ENCODE data around the gene NET1.
"Not testable (repeated sequence)": the region's sequence is repeated elsewhere in the genome, so short reads cannot be mapped to it uniquely, and the experiment has no call there.

Gene NET1

DNA sequence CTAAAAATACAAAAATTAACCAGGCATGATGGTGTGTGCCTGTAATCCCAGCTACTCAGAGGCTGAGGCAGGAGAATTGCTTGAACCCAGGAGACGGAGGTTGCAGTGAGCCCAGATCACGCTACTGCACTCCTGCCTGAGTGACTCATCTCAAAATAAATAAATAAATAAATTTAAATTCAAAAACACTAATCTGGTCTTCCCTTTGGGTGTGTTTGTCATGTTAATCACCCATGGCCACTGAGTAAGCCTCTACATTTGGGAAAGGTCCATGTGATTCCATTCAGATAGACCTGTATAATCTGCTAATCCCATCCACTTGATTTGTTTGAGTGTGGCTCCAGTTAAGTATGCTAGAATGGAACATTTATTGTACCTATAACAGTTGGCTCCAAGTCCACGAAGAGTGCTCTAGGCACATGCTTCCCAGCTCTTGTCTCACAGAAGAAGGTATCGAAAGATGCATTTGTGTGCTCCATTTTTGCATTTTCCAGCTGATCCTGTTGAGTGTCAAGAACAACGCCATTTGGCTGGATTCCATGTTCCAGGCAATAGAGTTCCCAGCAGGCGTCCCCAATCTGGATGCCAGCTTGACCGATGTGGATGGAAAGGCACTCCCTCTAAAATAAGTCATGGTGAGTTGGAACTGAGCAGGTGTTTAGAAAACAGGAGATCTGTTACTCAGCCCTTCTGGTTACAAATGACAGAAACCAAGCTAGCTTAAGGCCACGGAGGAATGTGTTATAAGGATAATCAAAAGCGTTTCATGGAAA lies 11.7 kb upstream of the NET1 start:
- DNase-seq (ENCODE audit: low spot score) = no peak

DNA sequence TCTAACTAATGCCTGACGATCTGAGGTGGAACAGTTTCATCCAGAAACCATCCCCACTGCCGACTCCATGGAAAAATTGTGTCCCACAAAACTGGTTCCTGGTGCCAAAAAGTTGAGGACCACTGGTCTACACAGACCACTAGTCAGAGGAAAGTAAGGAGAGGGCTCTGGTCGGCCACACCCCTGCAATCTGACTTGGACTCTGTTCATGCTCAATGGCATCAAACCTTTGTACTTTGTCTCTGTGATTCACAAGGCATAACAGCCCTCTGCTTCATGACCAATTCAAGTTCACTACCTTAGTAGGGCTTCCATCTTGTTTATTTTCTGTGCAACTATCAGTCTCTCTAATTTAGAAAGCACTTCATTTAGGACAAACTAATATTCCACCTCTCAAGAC lies 9.6 kb upstream of the NET1 start:
- DNase-seq (ENCODE audit: low spot score) = peak; percentile 29

DNA sequence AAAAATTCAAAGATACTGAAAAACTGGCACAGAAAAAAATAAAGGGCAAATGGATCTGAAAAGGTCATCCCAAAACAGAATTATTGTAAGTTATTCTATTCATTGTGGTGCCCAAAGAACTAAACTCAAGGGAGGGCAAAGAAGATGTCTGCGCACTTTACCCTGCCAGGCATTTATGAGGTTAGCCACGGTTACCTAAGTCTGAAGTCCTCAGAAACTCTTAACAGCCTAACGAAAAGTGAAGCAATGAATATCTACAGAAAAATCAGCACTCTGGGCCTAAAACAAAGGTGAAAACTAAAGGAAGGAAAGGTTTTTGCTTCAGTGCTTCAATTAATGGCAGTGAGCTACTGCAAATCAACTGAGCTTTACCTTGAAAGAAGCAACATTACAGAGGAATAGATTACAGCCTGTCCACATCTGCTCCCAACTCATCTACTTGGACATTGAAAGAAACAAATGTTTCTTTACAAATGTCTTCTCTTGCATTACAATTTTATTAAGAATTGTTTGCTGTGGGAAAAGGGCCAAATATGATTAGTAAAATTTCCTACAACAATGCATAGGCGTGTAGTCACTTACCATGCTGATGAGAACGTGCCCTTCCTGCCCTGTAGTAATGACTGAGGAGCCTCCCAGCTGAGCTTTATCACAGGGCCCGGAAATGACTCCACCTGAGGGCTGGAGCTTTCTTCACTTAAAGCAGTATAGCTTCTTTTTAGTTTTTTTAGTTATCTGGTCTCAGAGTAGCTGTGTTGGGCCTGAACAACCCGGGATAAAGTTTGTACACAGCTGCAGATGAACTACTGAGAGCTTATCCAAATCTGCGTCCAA lies 7.9 kb upstream of the NET1 start, which contains the start of gene TUBAL3:
TUBAL3 (minus strand) TSS at position 621 of the 834 bp plus-strand sequence; CDS start at position 585, 36 bp downstream.
- DNase-seq (ENCODE audit: low spot score) = peak; percentile 55

DNA sequence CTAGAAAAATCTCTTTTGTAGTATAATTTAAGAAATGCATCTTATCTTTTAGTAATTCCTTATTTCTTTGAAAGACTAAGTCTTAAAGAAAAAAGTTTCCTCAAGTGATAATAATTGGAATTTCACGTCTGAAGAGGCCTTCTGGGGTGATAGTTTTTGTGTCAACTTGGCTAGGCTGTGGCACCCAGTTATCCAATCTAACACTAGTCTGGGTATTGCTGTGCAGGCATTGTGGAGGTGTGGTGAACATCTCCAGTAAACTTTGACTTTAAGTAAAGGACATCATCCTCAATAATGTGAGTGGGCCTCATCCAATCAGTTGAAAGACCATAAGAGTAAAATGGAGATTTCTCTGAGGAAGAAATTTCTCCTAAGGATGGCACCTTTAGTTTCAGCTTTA lies 5.4 kb upstream of the NET1 start:
- no peak for DNase-seq (ENCODE audit: low spot score)

DNA sequence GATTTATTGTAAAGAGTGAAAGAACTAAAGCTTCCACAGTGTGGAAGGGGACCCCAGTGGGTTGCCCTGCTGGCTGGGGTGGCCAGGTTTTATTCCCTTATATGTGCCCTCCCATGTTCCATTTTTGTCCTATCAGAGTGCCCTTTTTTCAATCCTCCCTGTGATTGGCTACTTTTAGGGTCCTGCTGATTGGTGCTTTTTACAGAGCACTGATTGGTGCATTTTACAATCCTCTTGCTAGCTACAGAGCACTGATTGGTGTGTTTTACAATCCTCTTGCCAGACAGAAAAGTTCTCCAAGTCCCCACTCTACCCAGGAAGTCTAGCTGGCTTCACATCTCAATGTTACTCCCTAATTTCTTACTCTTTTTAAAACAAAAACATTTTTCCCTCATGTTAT lies 1.6 kb upstream of the NET1 start:
- DNase-seq (ENCODE audit: low spot score) = not testable (repeated sequence)

DNA sequence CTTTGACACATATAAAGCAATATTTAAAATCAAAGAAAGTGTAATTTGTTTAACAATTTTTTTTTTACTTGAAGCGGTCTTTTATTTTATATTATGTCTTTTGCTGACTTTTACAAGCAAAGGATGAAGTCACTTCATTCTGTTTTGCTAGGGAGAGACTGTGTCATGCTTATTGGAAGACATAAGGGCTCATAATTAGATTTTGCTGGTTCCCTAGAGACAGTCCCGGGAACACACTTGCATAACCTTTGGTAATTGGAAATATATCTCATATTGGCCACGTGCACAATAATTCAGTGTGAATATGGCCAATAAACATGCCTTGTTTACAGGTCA lies 448 bp upstream of the NET1 start:
- no peak for DNase-seq (ENCODE audit: low spot score)

DNA sequence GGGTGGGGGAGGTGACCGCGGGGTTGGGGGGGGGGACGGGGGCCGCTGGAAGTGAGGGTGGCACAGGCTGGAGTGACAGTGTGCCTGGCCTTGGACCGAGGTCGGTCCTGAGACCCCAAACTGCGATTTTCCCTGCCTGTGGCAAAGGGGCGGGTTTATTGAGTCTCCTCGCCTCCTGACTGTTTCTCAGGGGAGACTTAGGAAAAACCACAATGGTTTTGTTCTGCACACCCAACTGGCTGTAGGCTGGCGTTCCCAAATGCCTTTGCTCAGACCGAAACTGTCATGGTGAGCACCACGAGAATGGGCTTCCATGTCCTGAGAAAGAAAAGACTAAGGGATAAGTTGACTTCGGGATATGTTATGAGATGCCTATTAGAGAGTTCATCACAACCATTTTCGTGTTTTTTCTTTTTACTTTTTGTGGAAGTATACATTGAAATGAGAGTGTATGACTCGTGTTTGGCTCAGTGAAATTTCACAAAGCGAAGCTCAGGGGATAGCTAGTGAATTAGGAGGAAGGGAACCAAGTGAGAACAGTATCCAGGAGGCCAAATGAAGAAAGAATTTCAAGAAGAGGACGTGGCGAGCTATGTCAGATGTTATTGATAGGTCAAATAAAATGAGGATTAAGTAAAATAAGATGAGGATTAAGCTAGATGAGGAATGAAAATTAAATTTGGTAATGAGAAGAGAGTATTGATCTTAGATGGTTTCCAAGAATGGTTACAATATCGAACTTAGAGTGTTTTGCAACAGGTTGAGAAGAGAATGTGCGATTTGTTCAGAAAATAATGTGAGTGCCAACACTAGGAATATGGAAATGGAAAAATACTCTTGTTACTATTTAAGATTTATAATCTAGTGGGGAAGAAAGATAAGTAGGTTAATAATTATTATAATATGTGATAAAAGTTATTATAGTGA lies 918 bp downstream of the NET1 start:
- peak; percentile 39 for DNase-seq (ENCODE audit: low spot score)

DNA sequence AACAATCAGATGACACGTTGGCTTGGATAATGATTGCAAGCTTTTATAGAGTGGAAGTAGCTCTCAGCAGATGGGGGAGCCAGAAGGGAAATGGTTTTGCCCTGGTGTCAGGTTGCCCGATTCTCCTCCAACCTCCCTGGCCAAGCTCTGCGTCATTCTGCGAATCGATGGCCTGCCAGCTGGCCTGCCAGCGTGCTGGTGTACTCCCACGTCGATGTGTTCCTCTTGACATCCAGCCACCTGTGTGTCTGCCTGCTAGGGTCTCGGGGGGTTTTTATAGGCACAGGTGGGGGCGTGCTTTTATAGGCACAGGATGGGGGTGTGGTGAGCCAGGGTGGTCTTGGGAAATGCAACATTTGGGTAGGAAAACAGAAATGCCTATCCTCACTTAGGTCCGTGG lies 4.6 kb downstream of the NET1 start:
- no peak for DNase-seq (ENCODE audit: low spot score)

DNA sequence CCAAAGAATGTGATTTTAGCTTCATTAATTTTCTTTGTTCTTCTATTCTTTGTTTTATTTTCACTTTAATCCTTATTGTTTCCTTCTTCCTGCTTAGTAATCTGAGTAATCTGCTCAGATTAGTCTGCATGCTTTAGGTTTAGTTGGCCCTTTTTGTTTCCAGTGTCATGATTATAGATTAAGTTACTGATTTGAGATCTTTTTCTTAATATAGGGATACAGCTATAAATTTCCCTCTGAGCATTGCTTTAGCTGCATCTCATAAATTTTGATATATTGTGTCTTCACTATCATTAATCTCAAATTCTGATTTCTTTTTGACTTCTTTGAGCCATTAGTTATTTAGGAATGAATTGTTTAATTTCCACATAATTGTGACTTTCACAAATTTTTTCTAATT lies 6.2 kb downstream of the NET1 start:
- DNase-seq (ENCODE audit: low spot score) = no peak

DNA sequence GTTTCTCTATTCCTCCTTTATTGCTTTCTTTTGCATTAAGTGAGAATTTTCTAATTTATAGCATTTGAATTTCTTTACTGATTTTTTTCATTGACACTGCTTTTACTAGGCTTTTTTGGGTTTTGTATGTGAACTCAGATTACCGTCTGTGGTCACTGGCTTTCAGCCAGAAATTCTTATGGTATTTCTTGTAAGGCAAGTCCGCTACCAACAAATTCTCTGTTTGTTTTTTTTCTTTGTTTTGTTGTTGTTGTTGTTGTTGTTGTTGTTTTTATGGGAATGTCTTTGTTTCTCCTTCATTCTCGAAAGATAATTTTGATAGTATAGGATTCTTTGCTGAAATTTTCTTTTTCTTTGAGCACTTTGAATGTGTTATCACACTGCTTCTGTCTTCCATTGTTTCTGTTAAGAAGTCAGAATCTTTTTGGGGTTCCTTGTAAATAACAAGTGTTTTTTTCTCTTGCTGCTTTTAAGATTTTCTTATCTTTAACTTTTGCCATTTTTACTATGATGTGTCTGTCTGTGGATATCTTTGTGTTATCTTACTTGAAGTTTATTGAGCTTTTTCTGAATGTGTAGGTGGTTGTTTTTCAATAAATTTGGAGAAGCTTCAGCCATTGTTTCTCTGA lies 7.2 kb downstream of the NET1 start:
- DNase-seq (ENCODE audit: low spot score) = no peak

DNA sequence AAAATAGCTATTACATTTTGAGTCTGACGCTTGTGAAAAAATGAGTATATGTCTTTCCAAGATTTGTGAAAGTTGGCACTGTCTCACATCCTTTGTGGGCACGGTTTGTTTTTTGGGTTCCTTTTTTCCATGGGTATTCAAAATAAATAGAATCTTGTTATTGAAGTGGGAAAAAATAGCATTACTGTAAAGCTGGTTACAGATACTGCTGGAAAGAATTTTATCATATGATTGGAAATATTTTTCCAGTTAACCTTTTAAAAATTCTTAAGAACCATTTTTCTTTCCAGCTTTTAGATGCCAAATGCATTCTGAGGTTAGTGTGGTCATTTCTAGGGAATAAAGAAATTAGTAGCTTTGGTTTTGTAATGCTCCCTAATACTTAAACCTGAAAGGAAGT lies 11.4 kb downstream of the NET1 start:
- no peak for DNase-seq (ENCODE audit: low spot score)

DNA sequence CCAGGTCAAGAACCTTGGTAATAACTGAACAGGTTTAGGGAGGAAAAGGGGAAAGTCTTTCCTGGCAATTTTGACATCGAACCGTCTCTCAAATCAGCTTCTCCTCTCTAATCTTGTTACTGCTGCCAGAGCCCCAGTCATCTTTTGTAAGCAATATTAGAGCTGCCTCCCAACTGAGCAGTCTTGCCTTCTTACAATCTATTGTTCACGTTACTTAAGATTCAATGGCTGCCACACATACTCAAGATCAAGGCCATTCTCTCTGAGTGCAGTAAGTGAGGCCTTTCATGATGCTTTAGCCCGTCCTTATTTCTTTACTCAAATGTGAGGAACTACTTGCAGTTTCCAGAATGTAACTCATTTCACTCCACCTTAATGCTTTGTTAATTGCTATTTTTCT lies 12.4 kb downstream of the NET1 start:
- no peak for DNase-seq (ENCODE audit: low spot score)

DNA sequence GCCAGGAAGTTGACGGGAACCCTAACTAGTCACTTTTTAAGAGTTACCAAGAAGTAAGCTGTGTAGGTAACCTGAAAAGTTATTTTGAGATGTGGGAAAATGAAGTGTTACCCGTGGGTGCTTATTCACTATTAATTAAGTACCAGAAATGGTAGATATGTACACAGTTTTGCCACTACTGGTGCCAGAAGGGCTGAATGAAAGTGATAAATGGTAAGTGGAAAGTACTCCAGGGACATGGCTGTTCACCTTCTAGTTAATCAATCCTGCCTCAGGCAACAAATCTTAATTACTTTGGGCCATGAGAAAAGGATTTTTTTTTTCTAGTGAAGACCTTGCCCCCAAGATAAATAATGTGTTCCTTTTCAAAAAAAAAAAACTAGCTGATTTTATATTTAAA lies 15.8 kb downstream of the NET1 start:
- DNase-seq (ENCODE audit: low spot score) = no peak

DNA sequence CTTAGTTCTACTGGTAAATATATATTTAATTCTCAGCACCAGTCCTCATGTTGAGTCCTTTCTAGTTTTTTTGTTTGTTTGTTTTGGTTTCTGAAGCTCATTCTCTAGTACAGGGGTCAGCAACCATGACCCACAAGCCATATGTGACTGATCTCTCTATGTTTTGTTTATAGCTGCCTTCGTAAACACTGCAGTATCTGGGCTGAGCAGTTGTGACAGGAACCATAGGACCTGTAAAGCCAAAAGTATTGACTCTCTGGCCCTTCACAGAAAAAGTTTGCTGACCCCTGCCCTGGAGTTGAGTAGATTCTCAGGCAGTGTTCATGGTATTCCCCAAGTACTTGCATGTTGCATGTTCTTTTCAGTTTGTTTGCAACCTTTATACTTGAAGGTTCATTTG lies 20.8 kb downstream of the NET1 start:
- DNase-seq (ENCODE audit: low spot score) = no peak

DNA sequence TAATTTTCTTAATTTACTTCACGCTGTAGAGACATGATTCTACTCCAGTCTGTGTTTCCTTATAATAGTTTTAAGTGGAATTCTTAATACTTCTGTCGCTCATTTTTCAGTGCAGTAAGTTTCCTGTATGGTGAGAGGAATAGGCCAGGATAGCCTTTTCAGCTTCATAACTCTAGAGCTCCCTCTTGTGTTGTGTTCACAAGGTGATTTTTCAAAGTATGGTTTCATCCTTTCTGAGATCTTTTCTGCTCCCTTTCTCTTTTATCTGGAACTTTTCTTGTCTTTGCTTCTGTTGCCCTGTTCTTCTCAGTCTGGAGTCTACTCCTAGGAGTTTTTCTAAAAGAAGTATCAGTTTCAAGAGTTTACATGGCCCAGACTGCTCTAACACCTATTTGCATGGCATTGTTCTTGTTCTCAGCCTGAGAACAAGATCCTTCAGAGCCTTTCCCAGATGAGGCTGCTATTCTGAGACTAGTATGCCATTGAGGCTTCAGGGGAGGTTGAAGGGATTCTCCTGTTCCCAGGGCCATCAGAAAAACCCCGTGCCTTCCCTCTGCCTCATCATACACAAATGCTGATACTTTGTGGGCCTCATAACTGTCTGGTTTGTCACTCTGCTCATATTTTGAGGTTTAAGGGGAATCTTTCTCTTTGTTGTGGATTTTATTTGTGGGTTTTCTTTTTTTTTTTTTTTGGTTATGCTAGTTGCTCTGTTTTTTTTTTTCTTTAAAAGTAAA lies 21.8 kb downstream of the NET1 start:
- DNase-seq (ENCODE audit: low spot score) = peak; percentile 65

DNA sequence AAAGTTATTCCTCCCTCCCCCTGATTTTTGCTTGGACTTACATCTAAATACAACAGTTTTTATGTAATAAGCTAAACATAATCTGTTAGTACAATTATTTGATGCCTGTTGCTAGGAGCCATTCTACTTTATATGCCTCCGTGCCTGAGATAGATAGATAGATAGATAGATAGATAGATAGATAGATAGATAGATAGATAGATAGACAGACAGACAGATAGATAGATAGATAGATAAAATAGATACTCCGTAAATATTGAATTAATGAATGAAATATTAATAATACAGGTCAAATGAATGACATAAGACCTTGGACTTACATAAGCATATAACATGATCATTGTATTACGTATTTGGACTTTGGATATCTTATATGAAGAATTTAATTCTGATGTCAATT lies 23.0 kb downstream of the NET1 start:
- no peak for DNase-seq (ENCODE audit: low spot score)

DNA sequence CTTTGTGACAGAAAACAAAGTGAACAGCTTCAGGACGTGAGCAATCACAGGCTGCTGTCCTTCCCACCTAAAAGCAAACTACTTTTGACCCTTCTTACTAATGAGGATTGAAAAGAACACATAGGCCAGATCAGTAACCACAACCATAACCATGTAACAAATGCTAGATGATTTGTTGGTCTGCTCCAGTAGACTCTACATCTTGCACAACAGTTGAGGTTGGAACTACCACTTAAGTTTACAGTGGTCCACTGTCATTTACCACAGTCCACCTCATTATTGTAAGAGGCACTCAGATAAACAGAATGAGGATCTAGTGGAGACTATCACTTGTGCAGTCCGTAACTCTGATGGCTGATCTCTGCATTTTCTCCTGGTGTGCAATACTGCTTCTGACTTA lies 27.8 kb downstream of the NET1 start:
- DNase-seq (ENCODE audit: low spot score) = no peak

DNA sequence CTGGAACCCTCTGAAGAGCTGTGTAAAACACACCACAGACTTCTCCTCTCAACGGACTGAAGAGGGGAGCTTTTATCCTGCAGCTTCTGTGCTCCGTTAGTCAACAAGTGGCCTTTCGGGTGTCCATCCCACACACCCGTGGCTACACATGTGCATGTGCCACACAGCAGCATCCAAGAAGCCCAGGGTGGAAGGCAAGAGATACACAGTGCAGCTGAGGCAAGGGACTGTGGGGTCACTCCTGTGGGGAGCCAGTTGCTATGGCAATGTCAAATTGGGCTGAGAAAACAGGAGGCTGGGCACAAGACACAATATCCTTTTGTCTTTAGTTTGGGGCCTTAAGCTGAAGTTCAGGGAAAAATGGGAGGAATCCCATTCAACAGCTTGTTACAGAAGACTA lies 28.7 kb downstream of the NET1 start:
- no peak for DNase-seq (ENCODE audit: low spot score)

DNA sequence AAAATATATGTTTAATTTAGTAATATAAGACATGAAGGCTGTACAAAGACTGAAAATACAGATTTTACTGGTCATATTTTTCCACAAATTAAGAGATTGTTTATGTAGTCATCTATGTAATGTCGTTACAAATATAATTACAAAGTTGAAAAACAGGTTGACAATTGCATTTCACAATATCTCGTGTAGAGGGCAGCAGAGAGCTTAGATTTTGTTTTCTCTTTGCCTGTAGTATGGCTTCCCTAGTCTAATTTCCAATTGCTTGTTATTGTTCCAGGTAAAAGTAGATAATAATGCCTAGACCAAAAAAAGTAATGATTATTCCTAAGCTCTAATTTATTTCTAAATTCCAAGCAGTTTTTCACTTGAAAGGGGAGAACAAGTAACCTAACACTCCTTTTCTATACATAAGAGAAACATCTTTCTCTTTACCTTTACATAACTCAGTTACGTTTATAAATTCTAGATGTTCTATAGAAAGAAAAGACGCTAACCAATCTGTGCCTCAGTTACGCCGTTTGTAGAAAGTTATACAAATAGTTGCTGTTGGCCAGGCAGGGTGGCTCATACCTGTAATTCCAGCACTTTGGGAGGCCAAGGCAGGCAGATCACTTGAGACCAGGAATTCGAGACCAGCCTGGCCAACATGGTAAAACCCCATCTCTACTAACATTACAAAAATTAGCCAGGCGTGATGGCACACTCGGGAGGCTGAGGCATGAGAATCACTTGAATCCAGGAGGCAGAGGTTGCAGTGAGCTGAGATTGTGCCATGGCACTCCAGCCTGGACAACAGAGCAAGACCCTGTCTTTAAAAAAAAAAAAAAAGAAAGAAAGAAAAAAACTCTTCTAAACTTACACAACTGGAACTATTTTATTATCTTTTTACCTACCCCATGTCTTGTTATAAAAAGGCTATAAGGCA lies 30.0 kb downstream of the NET1 start:
- peak; percentile 73 for DNase-seq (ENCODE audit: low spot score)

DNA sequence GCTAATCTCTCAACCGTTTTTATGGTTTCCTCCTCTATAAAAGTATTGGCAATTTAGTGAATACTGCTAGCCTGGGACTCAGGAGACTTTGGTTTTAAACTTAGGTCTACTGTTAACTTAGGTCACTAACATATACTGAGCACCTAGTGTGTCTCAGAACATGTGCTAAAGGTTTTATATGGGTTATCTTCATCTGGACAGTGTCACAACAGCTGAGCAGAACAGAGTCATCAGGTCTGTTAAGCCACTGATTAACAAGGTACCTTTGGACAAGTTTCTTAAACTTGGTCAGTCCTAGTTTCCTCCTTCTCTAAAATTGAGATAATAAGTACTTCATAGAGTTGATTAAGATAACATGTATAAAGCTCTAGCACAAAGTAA lies 30.6 kb downstream of the NET1 start:
- DNase-seq (ENCODE audit: low spot score) = no peak

Data from LoVo (cell line).